ENCODE results near the gene KIF17. TPM values are rescaled to one million over a fixed set of nuclear protein-coding genes. Genes with fewer than 3 reads are reported as not detected.

Gene KIF17
- total RNA-seq, 1 experiment from 2014 or later: 5.1 TPM

DNA sequence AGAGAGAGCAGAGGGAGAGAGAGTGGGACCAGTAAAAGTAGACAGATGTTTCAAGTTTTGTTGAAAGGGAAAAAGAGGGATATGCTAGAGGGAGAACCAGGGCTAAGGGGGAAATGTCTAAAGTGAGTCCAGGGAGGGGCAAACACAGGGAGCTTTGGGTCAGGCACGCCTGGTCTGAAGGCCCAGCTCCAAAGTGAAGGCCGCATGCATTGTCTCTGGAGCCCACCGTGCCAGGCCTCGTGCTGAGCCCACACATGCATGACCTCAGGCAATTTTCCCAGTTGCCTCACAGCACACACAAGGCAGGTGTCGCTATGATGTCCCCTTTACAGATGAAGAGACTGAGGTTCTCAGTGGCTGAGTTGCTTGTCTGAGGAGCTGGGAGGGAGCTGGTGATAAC is 16.0 kb downstream of the KIF17 start:
- Mint-ChIP-seq H3K27me3 (ENCODE audit: low read depth) (peaks cover 6% of the 10 kb centered on the region), H3K4me3 (no peak overlapping the region), H3K27ac (no peak overlapping the region; a peak in 2 of 7 replicates), H3K36me3 (ENCODE audit: insufficient read depth in 1 of 3, low read depth in 3 of 3) (peaks cover 0 to 12% (median 5%) of the 10 kb centered on the region in 3 experiments; a peak in 4 of 7 replicates), H3K9me3 (no peaks in the 10 kb centered on the region), H3K4me1 (peaks cover 0 to 10% of the 10 kb centered on the region in 2 experiments; a peak in 3 of 4 replicates)
- Histone ChIP-seq H2AFZ (ENCODE audit: low read length) (no peak overlapping the region), H3K18ac (ENCODE audit: insufficient read length, low read depth, low read length) (no peak overlapping the region), H3K79me1 (ENCODE audit: insufficient read depth, low read depth, low read length, poor library complexity, severe bottlenecking) (no peaks in the 10 kb centered on the region), H4K5ac (ENCODE audit: insufficient read length, low read depth, low read length) (no peak overlapping the region), H3T11ph (ENCODE audit: low read length) (no peak overlapping the region), H2BK15ac (ENCODE audit: low read depth, low read length) (no peak overlapping the region), H3K14ac (ENCODE audit: insufficient read depth, low read length) (no peak overlapping the region), H2BK5ac (ENCODE audit: insufficient read length, low read length) (no peak overlapping the region), H3K4ac (ENCODE audit: low read depth, low read length) (no peak overlapping the region), H2AK5ac (ENCODE audit: insufficient read length, low read length) (no peak overlapping the region), H3K27me3 (ENCODE audit: insufficient read depth, low read length) (no peaks in the 10 kb centered on the region), H3K23ac (ENCODE audit: insufficient read length, low read depth, low read length) (no peak overlapping the region), H2BK120ac (ENCODE audit: low read depth, low read length, poor library complexity, severe bottlenecking) (no peak overlapping the region), H3K56ac (ENCODE audit: insufficient read length, low read depth, low read length) (no peak overlapping the region), H4K20me1 (ENCODE audit: control insufficient read depth, insufficient read depth, insufficient read length) (no peaks in the 10 kb centered on the region), H3K4me2 (ENCODE audit: insufficient read depth, insufficient read length, low read length) (no peak overlapping the region), H4K8ac (replicated peaks; ENCODE audit: insufficient read length, low read depth, low read length) (no peak overlapping the region), H3K79me2 (ENCODE audit: insufficient read depth, low read length) (no peaks in the 10 kb centered on the region), H2BK12ac (ENCODE audit: insufficient read length, low read depth, low read length) (no peak overlapping the region), H3K9ac (ENCODE audit: extremely low read depth, insufficient read length, low read length) (no peak overlapping the region), H3K9me3 (ENCODE audit: control insufficient read depth, low read depth, low read length) (no peaks in the 10 kb centered on the region), H3K4me1 (ENCODE audit: insufficient read depth, low read length) (no peaks in the 10 kb centered on the region), H4K91ac (ENCODE audit: insufficient read length, low read depth, low read length) (no peak overlapping the region), H2BK20ac (ENCODE audit: low read depth, low read length, poor library complexity, severe bottlenecking) (no peak overlapping the region), H3K23me2 (ENCODE audit: insufficient read length, low read depth, low read length, poor library complexity, severe bottlenecking) (peaks cover 2% of the 10 kb centered on the region), H3K27ac (ENCODE audit: insufficient read length, low read depth, low read length) (no peak overlapping the region)
- TF ChIP-seq, protein P1, sequence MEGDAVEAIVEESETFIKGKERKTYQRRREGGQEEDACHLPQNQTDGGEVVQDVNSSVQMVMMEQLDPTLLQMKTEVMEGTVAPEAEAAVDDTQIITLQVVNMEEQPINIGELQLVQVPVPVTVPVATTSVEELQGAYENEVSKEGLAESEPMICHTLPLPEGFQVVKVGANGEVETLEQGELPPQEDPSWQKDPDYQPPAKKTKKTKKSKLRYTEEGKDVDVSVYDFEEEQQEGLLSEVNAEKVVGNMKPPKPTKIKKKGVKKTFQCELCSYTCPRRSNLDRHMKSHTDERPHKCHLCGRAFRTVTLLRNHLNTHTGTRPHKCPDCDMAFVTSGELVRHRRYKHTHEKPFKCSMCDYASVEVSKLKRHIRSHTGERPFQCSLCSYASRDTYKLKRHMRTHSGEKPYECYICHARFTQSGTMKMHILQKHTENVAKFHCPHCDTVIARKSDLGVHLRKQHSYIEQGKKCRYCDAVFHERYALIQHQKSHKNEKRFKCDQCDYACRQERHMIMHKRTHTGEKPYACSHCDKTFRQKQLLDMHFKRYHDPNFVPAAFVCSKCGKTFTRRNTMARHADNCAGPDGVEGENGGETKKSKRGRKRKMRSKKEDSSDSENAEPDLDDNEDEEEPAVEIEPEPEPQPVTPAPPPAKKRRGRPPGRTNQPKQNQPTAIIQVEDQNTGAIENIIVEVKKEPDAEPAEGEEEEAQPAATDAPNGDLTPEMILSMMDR (conservative IDR thresholded peaks at IDR 0.05): no peak
- WGBS (ENCODE audit: extremely low coverage, insufficient read length, low lambda C conversion rate): no CpG with 5 or more reads among the region's 5 CpGs
- no peak for DNase-seq

Measured in H9 (cell line).